ENCODE measurements around the gene SLC24A4. TPM values are rescaled to one million over a fixed set of nuclear protein-coding genes. Genes with fewer than 3 reads are reported as not detected.

The SLC24A4 gene
- total and polyA plus RNA-seq, 2 of the 4 experiments (the other 2 are of a cell fraction): not detected

GRCh38 chr14:92472860-92473259 is 149.9 kb downstream of the SLC24A4 start:
- Histone ChIP-seq H2BK15ac (ENCODE audit: low read depth, low read length) (peak overlapping the region; percentile 77), H2AK9ac (replicated peaks; ENCODE audit: low read depth, low read length, poor library complexity) (no peak overlapping the region), H3K18ac (ENCODE audit: low read depth, low read length) (peak overlapping the region; percentile 49), H3K36me3 (ENCODE audit: control insufficient read depth, insufficient read depth, low read length) (no peaks in the 10 kb centered on the region), H3K27me3 (ENCODE audit: control insufficient read depth, insufficient read depth, low read length) (no peaks in the 10 kb centered on the region), H3K14ac (replicated peaks; ENCODE audit: low read depth, low read length) (0 out of 2 replicates have a peak overlapping the region, but pooled peaks have one; percentile 10), H2AK5ac (ENCODE audit: low read depth, low read length) (peak overlapping the region; percentile 92), H2AFZ (replicated peaks; ENCODE audit: low read length, poor library complexity) (no peak overlapping the region), H4K20me1 (ENCODE audit: insufficient read depth, low read length) (no peaks in the 10 kb centered on the region), H3K4me1 (ENCODE audit: control insufficient read depth, insufficient read depth, low read length) (peaks cover 11% of the 10 kb centered on the region), H3K23ac (ENCODE audit: low read depth, low read length) (peak overlapping the region; percentile 56; the same call in 1 of the 2 replicates), H2BK120ac (ENCODE audit: low read depth, low read length) (peak overlapping the region; percentile 85), H2BK5ac (ENCODE audit: low read depth, low read length, poor library complexity, severe bottlenecking) (peak overlapping the region; percentile 17), H3K56ac (ENCODE audit: extremely low read depth, insufficient read depth, low read length) (no peak overlapping the region), H4K5ac (ENCODE audit: low read depth, low read length) (no peak overlapping the region), H3K9me1 (ENCODE audit: insufficient read depth, low read length) (peaks cover 3% of the 10 kb centered on the region; the same call in 1 of the 2 replicates), H3K79me1 (ENCODE audit: low read depth in 1 of 2, low read length in 2 of 2) (no peaks in the 10 kb centered on the region), H3K4me3 (ENCODE audit: insufficient read depth, low read depth, low read length) (no peak overlapping the region), H3K4ac (ENCODE audit: low read depth, low read length) (peak overlapping the region; percentile 82), H3K9me3 (ENCODE audit: control insufficient read depth, insufficient read depth, low read length) (no peaks in the 10 kb centered on the region), H3K9ac (ENCODE audit: low read depth, low read length) (no peak overlapping the region), H3K4me2 (ENCODE audit: low read depth, low read length) (no peak overlapping the region), H2BK20ac (ENCODE audit: low read depth, low read length) (peak overlapping the region; percentile 88), H4K91ac (ENCODE audit: insufficient read depth, low read depth, low read length) (0 out of 2 replicates have a peak overlapping the region, but pooled peaks have one; percentile 4), H4K8ac (ENCODE audit: low read depth in 2 of 2, low read length in 2 of 2) (peak overlapping the region in 1 of 2 experiments; percentile 50; a peak in 1 of 4 replicates), H3K27ac (ENCODE audit: insufficient read depth, low read length) (peak overlapping the region; percentile 24; the same call in 1 of the 2 replicates)
- CTCF ChIA-PET: interaction anchor here (3.9 kb wide), 1 partner anchor 11 kb away, joined by 15 read pairs; no protein-coding TSS in a partner anchor
- intact Hi-C loops (cut with micrococcal nuclease) (no loop called here), dilution Hi-C loops (cut with HindIII; ENCODE audit: low sequenced_read_pairs, unreplicated experiment) (no loop called here), in situ Hi-C loops (cut with MboI; ENCODE audit: low sequenced_read_pairs) (no loop called here)
- TF ChIP-seq SMC3 (IDR thresholded peaks at IDR 0.05; ENCODE audit: low read depth, low read length) (no peak), MAZ (IDR thresholded peaks at IDR 0.05; ENCODE audit: borderline replicate concordance, low read depth, low read length) (no peak), ELK1 (IDR thresholded peaks at IDR 0.05; ENCODE audit: borderline replicate concordance, low read depth, low read length) (no peak), CEBPB (IDR thresholded peaks at IDR 0.05; ENCODE audit: low read depth, low read length) (no peak), CTCF (conservative IDR thresholded peaks at IDR 0.05; ENCODE audit: low read depth, low read length) (no peak)
- DNase-seq: no peak
- no peak for ATAC-seq (ENCODE audit: low read depth)
- no CpG with 5 or more reads among the region's 1 CpG for WGBS, 2 experiments (ENCODE audit: extremely low coverage in 2 of 2, insufficient read length in 1 of 2)
- no TSS peak for BruUV-seq (replicated peaks)
- POLR2A ChIA-PET (ENCODE audit: unreplicated experiment): no interaction called here

Data from IMR-90 (cell line).